Pancreas (tissue), 10 donors: Measurements from ENCODE around the gene SOCS2. TPM values are rescaled to one million over a fixed set of nuclear protein-coding genes. Genes with fewer than 3 reads are reported as not detected.
A peak's percentile ranks its signal among the peaks of the same experiment; 100 is the strongest.

Experiments
- ATAC-seq, 4 donors: fragments of 200-7000 bp; cut with Tn5 transposase; one replicate each; pipeline versions ENCODE4 v1.8.0 to v1.9.1; 2020; ENCODE audit warnings: mild to moderate bottlenecking in 4 of 4, moderate library complexity in 4 of 4
- DNase-seq, 6 donors: peaks; one replicate each; pipeline ENCODE4 v3.0.0-alpha.2; 2020
- FAIRE-seq: peaks from 2 replicates; lab custom pipeline; 2012; peaks lifted over from hg19 to GRCh38; lab: Jason Lieb, UNC
- H3K27ac ChIP-seq, 4 donors: fragments of 200-600 bp; sonication (generic); 1 replicate in 3 of 4; 2 replicates in 1 of 4; pipeline versions ENCODE4 v1.5.0 to v1.8.0; 2020
- H3K27me3 ChIP-seq, 4 donors: fragments of 200-600 bp; one replicate each; pipeline ENCODE4 v1.8.0; 2021
- H3K36me3 ChIP-seq, 3 donors: fragments of 200-600 bp; sonication (generic) in 1 of 3; one replicate each; pipeline versions ENCODE4 v1.5.0 to v1.8.0; 2020 to 2021
- H3K4me1 ChIP-seq, 3 donors: fragments of 200-600 bp; one replicate each; pipeline ENCODE4 v1.8.0; 2021
- H3K4me3 ChIP-seq, 4 donors: fragments of 200-600 bp; sonication (generic) in 2 of 4; one replicate each; pipeline versions ENCODE4 v1.5.0 to v1.8.0; 2020 to 2021
- H3K9me3 ChIP-seq, 4 donors: fragments of 200-600 bp; one replicate each; pipeline ENCODE4 v1.8.0; 2021
- CTCF ChIP-seq, 4 donors: fragments of 200-600 bp; sonication (generic) in 3 of 4; IDR thresholded peaks; one replicate each; pipeline versions ENCODE4 v1.5.0 to v1.8.0; 2021; ENCODE audit warnings: antibody characterized with exemption in 4 of 4
- WGBS, 2 donors: extraction: QIAGEN DNeasy Blood & Tissue Kit; methylation state at CpG; one replicate each; pipeline ENCODE4 v1.1.7; 2013; 5-methylcytosine and 5-hydroxymethylcytosine counted together
- intact Hi-C, 3 donors: fragments of 100-400 bp; cut with DNase I; formaldehyde crosslinking; loops; one replicate each; pipeline versions ENCODE4 v1.11.1 to v1.14.2; 2022
- polyA plus RNA-seq, 2 donors: library from polyadenylated mRNA; stranded (reverse); fragments of 200-250 nt; gene quantifications; one replicate each; pipeline ENCODE4 v1.2.3, GENCODE V29; 2013
- total RNA-seq, 6 donors: library from RNA; stranded (reverse); fragmentation: NEBNext Ultra II Directional in 4 of 6; extraction: Animal tissue kit (Norgen Biotek cat#: 25700) in 4 of 6; gene quantifications; one replicate each; pipeline versions ENCODE4 v1.2.1 to v1.2.4, GENCODE V29; 2021 to 2023
- donor health status: healthy with polysubstance abuse.
- donor health status: DM: no; HTN: no; CAD: no; lungs with moderate emphysema.
- donor health status: DM: no; HTN: no; CAD: no.
- donor health status: control.
- donor health status: control.
- donor health status: Bipolar disorder and iron deficiency.
- donor health status: DM: yes; HTN: yes; CAD: no.
- donor health status: DM: no; HTN: no; CAD: no.
- donor health status: DM: no; HTN: no; CAD: no.
- donor health status: DM: yes; HTN: yes; CAD: no.

The SOCS2 gene
- total and polyA plus RNA-seq, 8 donors: 3.2 to 14.8 (median 5.6) TPM

- 77 to 88% methylated on average over 1 of the region's 1 CpG for WGBS, 2 donors
- H3K9me3 ChIP-seq: no peaks in the 10 kb centered on the region
- intact Hi-C loops: no loop called here
- no peak for ATAC-seq
- no peak for DNase-seq
- TF ChIP-seq CTCF (IDR thresholded peaks at IDR 0.05): no peak
- no peak for FAIRE-seq
- no peak overlapping the region for H3K27ac ChIP-seq
- H3K4me1 ChIP-seq: no peaks in the 10 kb centered on the region
- H3K36me3 ChIP-seq: no peaks in the 10 kb centered on the region
- no peak overlapping the region for H3K4me3 ChIP-seq
- no peaks in the 10 kb centered on the region for H3K27me3 ChIP-seq
These were observed 32.0 kb upstream of the SOCS2 start for GRCh38 chr12:93540466-93540865.

GRCh38 chr12:93541578-93542225 lies 30.8 kb upstream of the SOCS2 start:
- FAIRE-seq (no peak), ATAC-seq (no peak), DNase-seq (no peak)
- H3K27me3 ChIP-seq: no peaks in the 10 kb centered on the region
- no peak overlapping the region for H3K27ac ChIP-seq
- no peaks in the 10 kb centered on the region for H3K36me3 ChIP-seq
- no peak overlapping the region for H3K4me3 ChIP-seq
- 40 to 43% methylated on average over 4 of the region's 4 CpGs for WGBS, 2 donors
- TF ChIP-seq CTCF (IDR thresholded peaks at IDR 0.05): no peak
- no peaks in the 10 kb centered on the region for H3K9me3 ChIP-seq
- H3K4me1 ChIP-seq: no peaks in the 10 kb centered on the region
- intact Hi-C loops: no loop called here

GRCh38 chr12:93547778-93548177 lies 24.7 kb upstream of the SOCS2 start:
- Histone ChIP-seq H3K27ac (no peak overlapping the region), H3K9me3 (no peaks in the 10 kb centered on the region), H3K4me3 (no peak overlapping the region), H3K4me1 (no peaks in the 10 kb centered on the region), H3K27me3 (no peaks in the 10 kb centered on the region), H3K36me3 (no peaks in the 10 kb centered on the region)
- intact Hi-C loops: no loop called here
- no peak for DNase-seq
- FAIRE-seq: no peak
- 71 to 75% methylated on average over 2 of the region's 2 CpGs for WGBS, 2 donors
- no peak for ATAC-seq
- TF ChIP-seq CTCF (IDR thresholded peaks at IDR 0.05): no peak

GRCh38 chr12:93549174-93549573 lies 23.3 kb upstream of the SOCS2 start:
- Histone ChIP-seq H3K9me3 (no peaks in the 10 kb centered on the region), H3K27me3 (no peaks in the 10 kb centered on the region), H3K27ac (no peak overlapping the region), H3K36me3 (no peaks in the 10 kb centered on the region), H3K4me1 (no peaks in the 10 kb centered on the region), H3K4me3 (no peak overlapping the region)
- intact Hi-C loops: no loop called here
- 72 to 90% methylated on average over 6 of the region's 6 CpGs for WGBS, 2 donors
- peak in 1 of 6 donors; percentile 42 for DNase-seq
- no peak for ATAC-seq
- no peak for TF ChIP-seq CTCF (IDR thresholded peaks at IDR 0.05)
- no peak for FAIRE-seq

- no peak for TF ChIP-seq CTCF (IDR thresholded peaks at IDR 0.05)
- ATAC-seq (no peak), DNase-seq (no peak), FAIRE-seq (no peak)
- Histone ChIP-seq H3K36me3 (no peaks in the 10 kb centered on the region), H3K9me3 (no peaks in the 10 kb centered on the region), H3K4me3 (no peak overlapping the region), H3K27ac (no peak overlapping the region), H3K4me1 (no peaks in the 10 kb centered on the region), H3K27me3 (no peaks in the 10 kb centered on the region)
- intact Hi-C loops: no loop called here
- 71 to 81% methylated on average over 11 of the region's 11 CpGs for WGBS, 2 donors
These were observed 21.5 kb upstream of the SOCS2 start for GRCh38 chr12:93550748-93551611.
